Colonic mucosa (tissue), 4 donors: Measurements from ENCODE around the gene BPTF. TPM values are rescaled to one million over a fixed set of nuclear protein-coding genes. Genes with fewer than 3 reads are reported as not detected.
"Not testable (repeated sequence)": the region's sequence is repeated elsewhere in the genome, so short reads cannot be mapped to it uniquely, and the experiment has no call there.

Experiments
- DNase-seq: peaks from one replicate; pipeline ENCODE4 v3.0.0-alpha.2; 2020
- H3K27ac ChIP-seq: fragments of 200-600 bp; one replicate; pipeline ENCODE4 v1.8.0; 2021
- H3K27me3 ChIP-seq: fragments of 200-600 bp; one replicate; pipeline ENCODE4 v1.8.0; 2021
- H3K36me3 ChIP-seq: fragments of 200-600 bp; one replicate; pipeline ENCODE4 v1.8.0; 2021
- H3K4me1 ChIP-seq: fragments of 200-600 bp; one replicate; pipeline ENCODE4 v1.8.0; 2021; ENCODE audit warnings: mild to moderate bottlenecking
- H3K4me3 ChIP-seq: fragments of 200-600 bp; one replicate; pipeline ENCODE4 v1.8.0; 2021
- H3K9ac ChIP-seq, 2 donors: one replicate each; pipeline ENCODE4 v1.7.0; 2013; ENCODE audit warnings: control low read depth in 2 of 2, low read depth in 2 of 2, low read length in 2 of 2
- H3K9me3 ChIP-seq: fragments of 200-600 bp; one replicate; pipeline ENCODE4 v1.8.0; 2021
- CTCF ChIP-seq: fragments of 200-600 bp; IDR thresholded peaks from one replicate; pipeline ENCODE4 v1.8.0; 2022; ENCODE audit warnings: antibody characterized with exemption, mild to moderate bottlenecking
- intact Hi-C: fragments of 100-400 bp; cut with DNase I; formaldehyde crosslinking; loops from one replicate; pipeline ENCODE4 v1.14.1; 2022
- total RNA-seq, 2 donors: library from RNA; stranded (reverse); fragmentation: NEBNext Ultra II Directional in 1 of 2; extraction: Animal tissue kit (Norgen Biotek cat#: 25700) in 1 of 2; gene quantifications; one replicate each; pipeline ENCODE4 v1.2.1, GENCODE V29; 2021
- donor health status: healthy.
- donor health status: DM: no; HTN: no; CAD: no.
- donor health status: DM: no; HTN: no; CAD: no.

The BPTF gene
- total RNA-seq, 2 donors from 2014 or later, result 61.3 to 77.9 TPM

- H3K9ac ChIP-seq, result no peak overlapping the region
- H3K4me1 ChIP-seq, result no peaks in the 10 kb centered on the region
- no peak for TF ChIP-seq CTCF
- no peak for DNase-seq
- peaks cover 10% of the 10 kb centered on the region for H3K36me3 ChIP-seq
- no peak overlapping the region for H3K4me3 ChIP-seq
- H3K27me3 ChIP-seq, result no peaks in the 10 kb centered on the region
- no peaks in the 10 kb centered on the region for H3K9me3 ChIP-seq
- intact Hi-C loops, result no loop called here
- H3K27ac ChIP-seq, result no peak overlapping the region
These were observed 87.4 kb downstream of the BPTF start for GRCh38 chr17:67912656-67913055.

- no peak for TF ChIP-seq CTCF
- Histone ChIP-seq H3K9me3 (no peaks in the 10 kb centered on the region), H3K27ac (no peak overlapping the region), H3K27me3 (no peaks in the 10 kb centered on the region), H3K4me1 (no peaks in the 10 kb centered on the region), H3K36me3 (peaks cover 5% of the 10 kb centered on the region), H3K4me3 (no peak overlapping the region), H3K9ac (no peak overlapping the region)
- intact Hi-C loops, result no loop called here
- DNase-seq, result no peak
These were observed 94.9 kb downstream of the BPTF start for GRCh38 chr17:67920212-67920611.

GRCh38 chr17:67922503-67922902 is 97.2 kb downstream of the BPTF start:
- H3K27ac ChIP-seq, result no peak overlapping the region
- H3K9me3 ChIP-seq, result no peaks in the 10 kb centered on the region
- peaks cover 8% of the 10 kb centered on the region for H3K36me3 ChIP-seq
- intact Hi-C loops, result no loop called here
- no peak for DNase-seq
- no peaks in the 10 kb centered on the region for H3K4me1 ChIP-seq
- H3K27me3 ChIP-seq, result no peaks in the 10 kb centered on the region
- no peak overlapping the region for H3K4me3 ChIP-seq
- TF ChIP-seq CTCF, result no peak
- H3K9ac ChIP-seq, result no peak overlapping the region

GRCh38 chr17:67928842-67929241 is 103.5 kb downstream of the BPTF start:
- H3K27ac ChIP-seq, H3K9ac ChIP-seq, H3K4me1 ChIP-seq, intact Hi-C loops, H3K9me3 ChIP-seq, DNase-seq, H3K27me3 ChIP-seq, H3K4me3 ChIP-seq: not testable (repeated sequence)
- peaks cover 30% of the 10 kb centered on the region for H3K36me3 ChIP-seq

- H3K9ac ChIP-seq, result no peak overlapping the region
- peaks cover 22% of the 10 kb centered on the region for H3K36me3 ChIP-seq
- no peaks in the 10 kb centered on the region for H3K9me3 ChIP-seq
- no peaks in the 10 kb centered on the region for H3K4me1 ChIP-seq
- H3K27me3 ChIP-seq, result no peaks in the 10 kb centered on the region
- H3K4me3 ChIP-seq, result no peak overlapping the region
- intact Hi-C loops, result no loop called here
- no peak overlapping the region for H3K27ac ChIP-seq
- TF ChIP-seq CTCF, result no peak
- no peak for DNase-seq
These were observed 105.9 kb downstream of the BPTF start for GRCh38 chr17:67931227-67931626.

GRCh38 chr17:67942810-67943209 is 117.5 kb downstream of the BPTF start:
- no peak for DNase-seq
- peak; percentile 22 for TF ChIP-seq CTCF
- H3K4me1 ChIP-seq, result no peaks in the 10 kb centered on the region
- peaks cover 19% of the 10 kb centered on the region for H3K36me3 ChIP-seq
- H3K27me3 ChIP-seq, result no peaks in the 10 kb centered on the region
- no peaks in the 10 kb centered on the region for H3K9me3 ChIP-seq
- intact Hi-C loops, result no loop called here
- no peak overlapping the region for H3K27ac ChIP-seq
- no peak overlapping the region for H3K4me3 ChIP-seq
- H3K9ac ChIP-seq, result no peak overlapping the region
